ENCODE data around the gene CMTM6.

The CMTM6 gene

GRCh38 chr3:32457971-32458471, 44.6 kb downstream of the CMTM6 start:
- TF ChIP-seq, protein P1, sequence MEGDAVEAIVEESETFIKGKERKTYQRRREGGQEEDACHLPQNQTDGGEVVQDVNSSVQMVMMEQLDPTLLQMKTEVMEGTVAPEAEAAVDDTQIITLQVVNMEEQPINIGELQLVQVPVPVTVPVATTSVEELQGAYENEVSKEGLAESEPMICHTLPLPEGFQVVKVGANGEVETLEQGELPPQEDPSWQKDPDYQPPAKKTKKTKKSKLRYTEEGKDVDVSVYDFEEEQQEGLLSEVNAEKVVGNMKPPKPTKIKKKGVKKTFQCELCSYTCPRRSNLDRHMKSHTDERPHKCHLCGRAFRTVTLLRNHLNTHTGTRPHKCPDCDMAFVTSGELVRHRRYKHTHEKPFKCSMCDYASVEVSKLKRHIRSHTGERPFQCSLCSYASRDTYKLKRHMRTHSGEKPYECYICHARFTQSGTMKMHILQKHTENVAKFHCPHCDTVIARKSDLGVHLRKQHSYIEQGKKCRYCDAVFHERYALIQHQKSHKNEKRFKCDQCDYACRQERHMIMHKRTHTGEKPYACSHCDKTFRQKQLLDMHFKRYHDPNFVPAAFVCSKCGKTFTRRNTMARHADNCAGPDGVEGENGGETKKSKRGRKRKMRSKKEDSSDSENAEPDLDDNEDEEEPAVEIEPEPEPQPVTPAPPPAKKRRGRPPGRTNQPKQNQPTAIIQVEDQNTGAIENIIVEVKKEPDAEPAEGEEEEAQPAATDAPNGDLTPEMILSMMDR (IDR thresholded peaks at IDR 0.05; ENCODE audit: insufficient read depth, low read depth, low read length, missing control alignments) = no peak
- H3K4me3 ChIP-seq (ENCODE audit: low read depth, low read length) = no peak overlapping the region
- no peak for DNase-seq (ENCODE audit: low read depth)

GRCh38 chr3:32456429-32457130, 46.1 kb downstream of the CMTM6 start:
- no peak for DNase-seq (ENCODE audit: low read depth)
- TF ChIP-seq, protein P1 (IDR thresholded peaks at IDR 0.05; ENCODE audit: insufficient read depth, low read depth, low read length, missing control alignments) = no peak
- no peak overlapping the region for H3K4me3 ChIP-seq (ENCODE audit: low read depth, low read length)

DNA sequence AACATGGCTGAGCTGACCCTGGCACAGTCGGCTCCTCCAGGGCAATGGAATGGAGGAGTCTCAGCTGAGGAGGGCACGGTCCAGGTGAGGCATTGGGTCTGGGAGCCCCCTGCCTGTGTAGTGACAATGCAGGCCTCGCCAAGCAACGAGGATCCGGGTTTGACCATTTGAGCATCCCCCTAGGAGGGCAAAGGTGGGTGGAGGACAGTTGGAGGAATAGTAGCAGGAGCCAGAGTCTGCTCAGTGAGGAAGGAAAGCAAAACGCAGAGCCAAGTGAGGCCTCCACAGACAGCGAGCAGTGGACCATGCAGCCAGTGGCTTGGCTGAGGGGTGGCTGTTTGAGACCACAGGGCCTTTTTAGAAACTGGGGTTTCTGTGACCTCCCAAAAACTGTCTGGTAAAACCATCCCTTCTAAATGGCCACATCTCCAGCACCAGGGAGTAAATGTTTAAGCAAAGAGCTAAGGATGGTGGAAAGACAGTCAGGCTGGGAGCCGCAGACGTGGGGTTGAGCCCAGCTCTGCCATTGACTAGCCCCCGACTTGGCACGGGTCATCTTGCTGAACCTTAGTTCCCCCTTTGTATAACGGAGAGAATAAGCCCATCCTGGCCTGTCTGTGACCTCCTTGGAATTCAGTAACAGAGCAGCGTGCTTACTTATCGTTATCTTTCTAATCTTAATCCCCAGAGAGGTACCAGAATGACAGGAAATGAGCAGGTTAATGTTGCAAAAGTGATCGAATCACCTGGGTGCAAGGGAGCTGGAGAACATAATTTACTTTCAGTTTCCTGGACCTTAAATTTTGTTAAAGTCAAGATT, 46.8 kb downstream of the CMTM6 start:
- H3K4me3 ChIP-seq (ENCODE audit: low read depth, low read length) = no peak overlapping the region
- TF ChIP-seq, protein P1 (IDR thresholded peaks at IDR 0.05; ENCODE audit: insufficient read depth, low read depth, low read length, missing control alignments) = no peak
- no peak for DNase-seq (ENCODE audit: low read depth)

DNA sequence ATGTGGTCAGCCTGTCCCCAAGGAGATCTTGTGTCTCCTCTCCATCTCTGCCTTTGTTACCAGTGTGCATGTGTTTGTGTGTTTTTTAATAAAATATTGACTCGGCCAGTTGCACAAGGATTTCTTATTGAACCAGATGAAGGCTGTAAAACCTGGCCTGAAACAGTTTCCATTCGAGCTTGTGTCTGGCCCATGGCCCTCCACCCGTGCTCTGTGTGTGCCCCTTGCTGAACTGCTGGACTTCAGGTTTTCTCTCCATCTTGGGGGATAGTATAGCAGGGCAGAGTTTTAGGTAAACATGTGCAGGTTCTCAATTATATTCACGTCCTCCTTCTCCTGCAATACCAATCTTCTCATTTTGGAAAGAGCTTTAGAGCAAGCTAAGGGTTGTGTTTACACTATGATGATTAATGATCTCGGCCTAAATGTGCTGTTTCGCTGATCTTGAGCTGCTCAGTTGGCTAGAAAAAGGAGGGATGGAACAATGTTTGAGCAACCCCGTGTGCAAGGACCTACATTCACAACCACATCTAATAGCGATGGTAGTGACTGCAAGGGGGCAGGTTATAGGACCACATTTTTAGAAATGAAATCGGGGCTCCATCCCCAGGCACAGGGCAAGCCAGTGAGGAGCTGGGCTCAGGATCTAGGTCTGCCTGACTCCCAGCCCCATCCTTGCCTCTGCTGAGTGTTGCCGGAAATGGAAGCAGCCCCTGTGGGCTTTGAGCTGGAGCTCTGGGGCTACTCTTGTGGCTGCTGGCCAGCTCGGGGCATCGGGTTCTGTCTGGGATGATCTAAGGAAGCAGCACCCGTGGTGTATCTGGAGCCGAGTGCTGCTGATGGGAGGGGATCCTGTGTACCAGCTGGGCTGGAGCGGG, 47.7 kb downstream of the CMTM6 start:
- DNase-seq (ENCODE audit: low read depth) = no peak
- no peak overlapping the region for H3K4me3 ChIP-seq (ENCODE audit: low read depth, low read length)
- TF ChIP-seq, protein P1 (IDR thresholded peaks at IDR 0.05; ENCODE audit: insufficient read depth, low read depth, low read length, missing control alignments) = no peak

DNA sequence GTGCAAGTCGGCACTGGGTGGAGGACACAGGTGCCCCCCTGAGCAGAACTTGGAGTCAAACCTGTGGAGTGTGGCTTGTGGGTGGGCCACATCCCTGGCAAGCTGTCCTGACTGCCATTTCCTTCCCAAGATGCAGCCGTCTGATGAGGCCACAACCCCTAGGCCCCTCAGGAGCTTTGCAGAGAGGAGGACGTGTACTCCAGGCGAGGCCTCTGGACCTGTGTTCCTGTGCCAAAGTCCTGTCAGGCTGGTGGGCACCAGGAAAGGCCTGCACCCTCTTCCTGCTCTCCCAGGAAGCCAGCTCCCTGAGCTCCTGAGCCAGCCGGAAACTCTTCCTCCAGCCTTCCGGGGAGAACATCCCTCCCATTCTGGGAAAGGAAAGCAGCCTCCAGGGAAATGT, 48.5 kb downstream of the CMTM6 start:
- H3K4me3 ChIP-seq (ENCODE audit: low read depth, low read length) = no peak overlapping the region
- TF ChIP-seq, protein P1 (IDR thresholded peaks at IDR 0.05; ENCODE audit: insufficient read depth, low read depth, low read length, missing control alignments) = no peak
- DNase-seq (ENCODE audit: low read depth) = no peak

- H3K4me3 ChIP-seq (ENCODE audit: low read depth, low read length) = no peak overlapping the region
- TF ChIP-seq, protein P1 (IDR thresholded peaks at IDR 0.05; ENCODE audit: insufficient read depth, low read depth, low read length, missing control alignments) = no peak
- no peak for DNase-seq (ENCODE audit: low read depth)
Measured at GRCh38 chr3:32453346-32453745, 49.3 kb downstream of the CMTM6 start.

Data from GM12865 (cell line).